H1 (cell line): Measurements from ENCODE around the gene REEP2. TPM values are rescaled to one million over a fixed set of nuclear protein-coding genes. Genes with fewer than 3 reads are reported as not detected.

ENCODE experiments used
- BCL11A ChIP-seq, 2 experiments: IDR thresholded peaks; one replicate each; pipeline ENCODE4 v1.6.1; 2011; ENCODE audit warnings: low read depth in 2 of 2, low read length in 2 of 2, mild to moderate bottlenecking in 2 of 2
- CREB1 ChIP-seq: IDR thresholded peaks from 2 replicates; pipeline ENCODE4 v1.6.1; 2012; ENCODE audit warnings: inconsistent platforms
- EP300 ChIP-seq, 2 experiments: IDR thresholded peaks; 1 replicate in 1 of 2; 2 replicates in 1 of 2; pipeline ENCODE4 v1.6.1; 2011 to 2012; ENCODE audit warnings: low read depth in 2 of 2, low read length in 2 of 2, mild to moderate bottlenecking in 2 of 2, borderline replicate concordance in 1 of 2, inconsistent platforms in 1 of 2, moderate library complexity in 1 of 2
- KDM1A ChIP-seq: fragments of 200-600, 300-600 bp; sonication (generic); IDR thresholded peaks from 2 replicates; pipeline ENCODE4 v1.7.1; 2016; ENCODE audit warnings: mild to moderate bottlenecking, low read length, borderline replicate concordance
- MAFK ChIP-seq: IDR thresholded peaks from 2 replicates; pipeline ENCODE4 v1.6.1; 2012; ENCODE audit warnings: low read depth, mild to moderate bottlenecking, improper control_type of control experiment, low read length
- POLR2A ChIP-seq, 2 experiments: IDR thresholded peaks; 1 replicate in 1 of 2; 2 replicates in 1 of 2; pipeline ENCODE4 v1.6.1; 2011; ENCODE audit warnings: low read depth in 2 of 2, low read length in 2 of 2, mild to moderate bottlenecking in 2 of 2; ENCODE audit errors: control extremely low read depth in 1 of 2
- SIRT6 ChIP-seq: IDR thresholded peaks from one replicate; pipeline ENCODE4 v1.7.1; 2012; ENCODE audit warnings: low read length, inconsistent platforms
- SIX5 ChIP-seq: IDR thresholded peaks from 2 replicates; pipeline ENCODE4 v1.6.1; 2011; ENCODE audit warnings: mild to moderate bottlenecking, low read depth, low read length
- polyA plus RNA-seq, 7 experiments: library from polyadenylated mRNA; depleted of rRNA in 3 of 7; stranded (reverse) in 5 of 7; unstranded in 2 of 7; fragments of >200 nt in 5 of 7; fragments of 200-250 nt in 2 of 7; gene quantifications; 1 replicate in 5 of 7; 2 replicates in 1 of 7; 4 replicates in 1 of 7; pipeline versions ENCODE4 v1.2.1 to v1.2.3, GENCODE V29; 2011 to 2013; ENCODE audit warnings: missing spikeins in 2 of 7, mixed read lengths in 2 of 7
- total RNA-seq: library from RNA; stranded (reverse); fragmentation: NEBNext Ultra II Directional; extraction: Animal tissue kit (Norgen Biotek cat#: 25700); gene quantifications from 2 replicates; pipeline ENCODE4 v1.2.1, GENCODE V29; 2021

The REEP2 gene
- total and polyA plus RNA-seq, 2 of the 8 experiments (the other 6 are each of a cell fraction or from before 2014, with no cell fraction given), result 26.5 to 40.2 TPM

DNA sequence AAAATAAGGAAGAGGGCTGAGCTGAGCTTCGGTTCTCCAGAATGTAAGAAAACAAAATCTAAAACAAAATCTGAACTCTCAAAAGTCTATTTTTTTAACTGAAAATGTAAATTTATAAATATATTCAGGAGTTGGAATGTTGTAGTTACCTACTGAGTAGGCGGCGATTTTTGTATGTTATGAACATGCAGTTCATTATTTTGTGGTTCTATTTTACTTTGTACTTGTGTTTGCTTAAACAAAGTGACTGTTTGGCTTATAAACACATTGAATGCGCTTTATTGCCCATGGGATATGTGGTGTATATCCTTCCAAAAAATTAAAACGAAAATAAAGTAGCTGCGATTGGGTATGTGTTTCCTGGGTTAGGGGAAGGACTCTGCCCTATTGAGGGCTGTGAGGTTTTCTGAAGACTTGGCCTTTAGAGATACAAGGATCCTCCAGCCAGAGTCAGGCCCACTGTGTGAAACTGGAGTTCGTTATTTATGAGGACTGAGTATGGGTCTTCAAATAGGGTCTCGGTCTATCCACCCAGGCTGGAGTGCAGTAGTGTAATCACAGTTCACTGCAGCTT lies 30.2 kb downstream of the REEP2 start (continued):
- TF ChIP-seq EP300 (IDR thresholded peaks at IDR 0.05; ENCODE audit: borderline replicate concordance in 1 of 2, low read depth in 2 of 2, low read length in 2 of 2) (no peak), SIX5 (no peak), CREB1 (no peak), BCL11A (IDR thresholded peaks at IDR 0.05; ENCODE audit: low read depth in 2 of 2, low read length in 2 of 2) (peak; percentile 20 to 69), MAFK (no peak; the same call in 1 of the 2 replicates), POLR2A (IDR thresholded peaks at IDR 0.05; ENCODE audit: control extremely low read depth in 1 of 2, low read depth in 2 of 2, low read length in 2 of 2) (peak in 1 of 2 experiments; percentile 62; a peak in 1 of 3 replicates), KDM1A (no peak), SIRT6 (peak; percentile 98)
